Fibroblast of pulmonary artery (primary cell): Measurements from ENCODE around the gene TOP3A.

Experiments used
- DNase-seq: peaks from one replicate; pipeline ENCODE4 v3.0.0-alpha.2; 2010; ENCODE audit warnings: low read depth
- H3K4me3 ChIP-seq: replicated peaks from 2 replicates; pipeline ENCODE4 v1.5.1; 2011; ENCODE audit warnings: low read depth, mild to moderate bottlenecking, control low read depth, low read length, moderate library complexity
- TF ChIP-seq, protein P1 (sequence below): IDR thresholded peaks from 2 replicates; pipeline ENCODE4 v1.5.1; 2011; ENCODE audit warnings: mild to moderate bottlenecking, control low read depth, low read length, inconsistent platforms; ENCODE audit errors: missing control alignments

The TOP3A gene

DNA sequence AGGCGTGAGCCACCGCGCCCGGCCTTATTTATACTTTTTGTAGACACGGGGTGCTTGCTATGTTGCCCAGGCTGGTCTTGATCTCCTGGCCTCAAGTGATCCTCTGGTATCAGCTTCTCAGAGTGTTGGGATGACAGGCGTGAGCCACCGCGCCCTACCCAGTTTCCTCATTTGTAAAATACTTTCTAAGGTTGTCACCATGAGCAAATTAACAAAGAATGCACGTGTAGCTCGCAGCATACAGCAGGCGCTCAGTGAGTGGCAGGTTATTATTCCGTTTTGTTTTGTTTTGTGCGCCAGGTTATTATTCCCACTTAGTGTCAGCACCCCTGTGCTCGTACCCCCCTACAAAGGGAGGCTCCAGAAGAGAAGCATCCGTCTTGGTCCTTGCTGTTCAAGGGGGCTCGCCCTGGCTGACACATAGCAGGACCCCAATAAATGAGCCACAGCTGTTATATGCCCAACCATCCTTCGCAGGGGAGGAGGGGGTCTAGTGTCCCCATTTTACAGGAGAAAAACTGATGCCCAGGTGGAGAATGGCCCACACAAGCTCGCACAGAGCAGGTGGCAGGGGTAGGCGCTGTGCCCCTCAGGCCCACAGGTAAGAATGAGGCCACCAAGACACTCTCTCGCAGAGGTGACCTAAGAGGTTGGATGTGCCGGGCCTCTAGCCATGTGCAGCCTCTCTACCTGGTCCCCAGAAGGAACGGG, 55.0 kb downstream of the TOP3A start:
- H3K4me3 ChIP-seq = peak overlapping the region; percentile 81
- DNase-seq = no peak
- TF ChIP-seq, protein P1, sequence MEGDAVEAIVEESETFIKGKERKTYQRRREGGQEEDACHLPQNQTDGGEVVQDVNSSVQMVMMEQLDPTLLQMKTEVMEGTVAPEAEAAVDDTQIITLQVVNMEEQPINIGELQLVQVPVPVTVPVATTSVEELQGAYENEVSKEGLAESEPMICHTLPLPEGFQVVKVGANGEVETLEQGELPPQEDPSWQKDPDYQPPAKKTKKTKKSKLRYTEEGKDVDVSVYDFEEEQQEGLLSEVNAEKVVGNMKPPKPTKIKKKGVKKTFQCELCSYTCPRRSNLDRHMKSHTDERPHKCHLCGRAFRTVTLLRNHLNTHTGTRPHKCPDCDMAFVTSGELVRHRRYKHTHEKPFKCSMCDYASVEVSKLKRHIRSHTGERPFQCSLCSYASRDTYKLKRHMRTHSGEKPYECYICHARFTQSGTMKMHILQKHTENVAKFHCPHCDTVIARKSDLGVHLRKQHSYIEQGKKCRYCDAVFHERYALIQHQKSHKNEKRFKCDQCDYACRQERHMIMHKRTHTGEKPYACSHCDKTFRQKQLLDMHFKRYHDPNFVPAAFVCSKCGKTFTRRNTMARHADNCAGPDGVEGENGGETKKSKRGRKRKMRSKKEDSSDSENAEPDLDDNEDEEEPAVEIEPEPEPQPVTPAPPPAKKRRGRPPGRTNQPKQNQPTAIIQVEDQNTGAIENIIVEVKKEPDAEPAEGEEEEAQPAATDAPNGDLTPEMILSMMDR = no peak

DNA sequence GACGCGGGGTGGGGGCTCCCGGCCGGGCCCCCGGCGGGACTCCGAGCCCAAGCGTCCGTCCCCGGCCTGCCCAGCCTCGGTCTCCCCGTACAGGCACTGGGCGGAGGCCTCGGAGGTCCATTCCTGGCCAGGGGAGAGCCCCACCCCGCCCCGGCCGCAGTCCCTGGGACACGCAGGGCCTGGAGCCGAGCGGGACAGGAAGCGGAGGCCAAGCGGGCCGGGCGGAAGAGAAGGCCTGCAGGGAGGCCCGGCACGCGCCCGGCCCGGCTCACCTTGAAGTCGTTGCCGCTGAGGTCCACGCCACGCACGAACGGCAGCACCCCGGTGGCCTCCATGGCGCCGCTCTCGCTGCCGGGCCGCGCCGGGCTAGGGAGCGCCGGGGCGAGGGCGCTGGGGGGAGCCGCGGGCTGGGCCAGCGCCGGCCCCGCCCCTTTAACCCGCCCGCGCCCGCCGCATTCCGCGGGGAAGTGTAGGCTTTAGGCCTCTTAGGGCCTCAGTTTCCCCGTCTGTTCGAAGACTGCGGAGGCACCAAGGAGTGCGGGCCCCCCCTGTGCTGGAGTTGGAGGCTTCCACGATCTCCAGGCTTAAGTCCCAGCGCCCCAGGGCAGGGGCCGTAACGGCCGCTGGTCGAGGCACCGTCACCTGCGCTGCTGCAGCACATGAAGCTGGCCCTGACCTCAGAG, 56.3 kb downstream of the TOP3A start, which contains the start of gene FLII:
TSS of gene FLII (minus strand) at position 383 of the 683 bp plus-strand sequence. CDS start at position 335, 48 bp downstream.
- TF ChIP-seq, protein P1 = no peak
- peak within 1 kb of the TSS; percentile 84 for H3K4me3 ChIP-seq
- DNase-seq = peak; percentile 17

DNA sequence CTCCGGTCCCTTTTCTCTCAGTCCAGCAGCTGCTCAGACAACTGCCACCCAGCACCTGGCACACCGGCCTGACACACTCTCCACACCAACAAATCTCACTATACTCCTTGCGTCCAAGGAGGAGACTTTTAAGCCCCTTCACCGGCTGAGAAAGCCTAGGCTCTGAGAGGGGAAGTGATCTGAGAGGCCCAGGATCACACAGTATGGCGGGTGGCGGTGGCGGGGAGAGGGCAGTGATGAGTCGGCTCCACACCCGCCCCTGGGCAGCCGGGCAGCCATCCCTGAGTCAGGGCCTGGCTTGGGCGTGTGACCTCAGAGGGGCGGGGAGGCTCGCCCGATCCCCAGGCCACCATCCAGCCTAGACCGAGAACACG, 56.8 kb downstream of the TOP3A start:
- H3K4me3 ChIP-seq = peak overlapping the region; percentile 84
- TF ChIP-seq, protein P1 = no peak
- peak; percentile 48 for DNase-seq

DNA sequence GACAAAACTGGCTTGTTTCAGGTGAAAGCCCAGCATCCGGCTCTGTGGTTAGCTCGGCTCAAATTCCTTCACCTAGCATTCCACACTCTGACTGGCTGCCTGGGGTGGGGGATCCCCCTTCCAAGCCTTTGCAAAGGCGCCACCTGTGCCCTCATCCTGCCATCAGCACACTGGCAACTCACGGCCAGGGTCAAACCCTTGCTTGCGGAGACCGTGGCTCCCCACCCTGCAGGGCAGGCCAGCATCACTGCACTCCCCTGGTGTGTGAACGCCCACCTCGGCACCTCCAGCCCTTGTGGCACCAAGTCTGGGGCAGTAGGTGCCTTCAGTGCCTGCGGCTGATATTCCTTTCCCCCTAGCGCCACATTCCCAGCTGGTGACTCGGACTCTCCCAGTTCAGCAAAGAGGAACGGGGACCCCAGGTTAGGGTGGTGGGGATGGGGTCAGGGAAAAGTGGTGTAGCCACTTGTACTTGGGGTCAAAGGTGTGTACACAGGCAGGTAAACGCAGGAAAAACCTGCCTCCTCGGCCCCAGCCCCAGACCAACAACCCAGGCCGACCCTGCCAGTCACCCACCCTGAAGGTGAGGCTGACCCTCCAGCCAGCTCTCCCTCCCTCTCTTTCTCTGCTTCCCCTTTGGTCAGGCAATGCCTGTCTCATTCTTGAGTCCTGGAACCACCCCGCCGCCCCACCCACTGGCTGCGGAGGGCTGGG, 57.4 kb downstream of the TOP3A start:
- DNase-seq = no peak
- H3K4me3 ChIP-seq = peak overlapping the region; percentile 84
- TF ChIP-seq, protein P1 = no peak

DNA sequence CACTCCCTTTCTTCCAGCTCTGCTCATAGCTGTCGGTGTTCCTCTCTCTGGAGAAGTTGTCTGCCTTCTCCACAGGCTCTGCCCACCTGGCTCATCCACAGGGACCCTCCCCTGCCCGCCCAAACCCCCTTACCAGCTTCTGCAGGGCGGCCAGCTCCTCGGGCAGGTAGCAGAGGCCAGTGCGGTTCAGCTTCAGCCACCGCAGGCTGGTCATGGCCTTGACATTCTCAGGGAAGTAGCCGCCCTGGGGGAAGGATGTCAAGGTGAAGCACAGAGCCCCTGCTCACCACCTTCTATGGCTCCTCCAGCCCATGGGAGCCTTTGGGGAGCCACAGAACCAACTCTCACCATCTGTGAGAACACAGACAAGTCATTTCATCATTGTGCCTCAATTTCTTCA, 58.0 kb downstream of the TOP3A start:
- TF ChIP-seq, protein P1 = no peak
- peak overlapping the region; percentile 84 for H3K4me3 ChIP-seq
- no peak for DNase-seq

DNA sequence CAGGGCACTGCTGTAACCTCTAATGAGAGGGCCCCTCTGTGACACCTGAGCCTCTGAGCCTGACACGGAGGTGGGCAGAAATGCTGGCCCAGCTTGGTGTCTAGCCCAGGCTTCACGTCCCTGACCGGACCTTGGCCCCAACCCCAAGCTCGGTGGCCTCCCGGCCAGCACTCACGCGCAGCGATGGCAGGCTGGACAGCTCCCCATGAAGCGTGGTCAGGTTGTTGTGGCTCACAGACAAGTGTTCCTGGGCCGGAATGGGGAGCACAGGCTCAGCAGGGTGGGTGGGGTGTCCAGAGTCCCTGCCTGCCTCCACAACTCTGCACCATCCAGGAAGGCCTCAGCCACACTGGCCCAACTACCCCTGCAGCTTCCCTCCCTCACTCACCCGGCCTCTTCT, 58.4 kb downstream of the TOP3A start:
- no peak for DNase-seq
- H3K4me3 ChIP-seq = no peak overlapping the region
- TF ChIP-seq, protein P1 = no peak
